SU-DHL-6 (cell line): ENCODE data around the gene IL6R.

Experiments used
- CTCF ChIP-seq: fragments of 200-600 bp; sonication (generic); IDR thresholded peaks from one replicate; pipeline ENCODE4 v1.5.1; 2017; ENCODE audit warnings: antibody characterized with exemption, mild to moderate bottlenecking, low read length, moderate library complexity; ENCODE audit not compliant: insufficient read depth, poor library complexity, severe bottlenecking
- EZH2phosphoT487 ChIP-seq: fragments of 200-600 bp; sonication (generic), shearing (Covaris generic); conservative IDR thresholded peaks from 2 replicates; pipeline ENCODE4 v1.6.1; 2018; ENCODE audit warnings: mild to moderate bottlenecking, antibody characterized with exemption, low read length, moderate library complexity, mixed read lengths

- TF ChIP-seq CTCF: no peak
- no peak for TF ChIP-seq EZH2phosphoT487
Measured at GRCh38 chr1:154440036-154440804, 35.1 kb downstream of the IL6R start.
